WTC11 (cell line): ENCODE results near the gene USP13. TPM values are rescaled to one million over a fixed set of nuclear protein-coding genes. Genes with fewer than 3 reads are reported as not detected.

ENCODE experiments used
- GABPB1 ChIP-seq: sonication (generic); formaldehyde crosslinking; IDR thresholded peaks from 2 replicates; pipeline ENCODE4 v1.8.1; 2023; ENCODE audit warnings: mild to moderate bottlenecking, missing genetic modification reagents
- ZNF219 ChIP-seq: sonication (generic); formaldehyde crosslinking; IDR thresholded peaks from 2 replicates; pipeline ENCODE4 v1.8.0; 2023; ENCODE audit warnings: missing genetic modification reagents, mild to moderate bottlenecking, borderline replicate concordance
- ZNF396 ChIP-seq: fragments of 250-450 bp; sonication (Bioruptor Pico); IDR thresholded peaks from 2 replicates; pipeline ENCODE4 v1.8.0; 2021; ENCODE audit warnings: mild to moderate bottlenecking, moderate library complexity, borderline replicate concordance
- total RNA-seq: library from RNA; stranded (reverse); gene quantifications from 3 replicates; pipeline ENCODE4 v1.2.3, GENCODE V29; 2021

Gene USP13
- total RNA-seq, 1 experiment from 2014 or later = 26.8 TPM

GRCh38 chr3:179837374-179837773 lies 184.5 kb downstream of the USP13 start (continued):
- TF ChIP-seq ZNF396 (CRISPR knock-in tag) (no peak), ZNF219 (CRISPR knock-in tag) (no peak), GABPB1 (CRISPR knock-in tag) (no peak)

Other genes starting within 250 kb of the USP13 start
- 33.8 to 38.2 TPM (median 36.7 TPM) in 3 replicates for gene GNB4, start 201.6 kb upstream of the USP13 start, total RNA-seq
- 71.6 to 82.9 TPM (median 74.6 TPM) in 3 replicates for gene ACTL6A, start 90.1 kb upstream of the USP13 start, total RNA-seq
- 55.9 to 68.9 TPM (median 61.3 TPM) in 3 replicates for gene MRPL47, start 48.4 kb upstream of the USP13 start, total RNA-seq
- gene NDUFB5, start 48.2 kb upstream of the USP13 start, total RNA-seq = 95.6 to 114 TPM (median 104 TPM) in 3 replicates